ENCODE data around the gene RPRD1B. TPM values are rescaled to one million over a fixed set of nuclear protein-coding genes. Genes with fewer than 3 reads are reported as not detected.

The RPRD1B gene
- total and polyA plus RNA-seq, 3 experiments from 2014 or later: 5.2 to 39.1 (median 39.1) TPM

DNA sequence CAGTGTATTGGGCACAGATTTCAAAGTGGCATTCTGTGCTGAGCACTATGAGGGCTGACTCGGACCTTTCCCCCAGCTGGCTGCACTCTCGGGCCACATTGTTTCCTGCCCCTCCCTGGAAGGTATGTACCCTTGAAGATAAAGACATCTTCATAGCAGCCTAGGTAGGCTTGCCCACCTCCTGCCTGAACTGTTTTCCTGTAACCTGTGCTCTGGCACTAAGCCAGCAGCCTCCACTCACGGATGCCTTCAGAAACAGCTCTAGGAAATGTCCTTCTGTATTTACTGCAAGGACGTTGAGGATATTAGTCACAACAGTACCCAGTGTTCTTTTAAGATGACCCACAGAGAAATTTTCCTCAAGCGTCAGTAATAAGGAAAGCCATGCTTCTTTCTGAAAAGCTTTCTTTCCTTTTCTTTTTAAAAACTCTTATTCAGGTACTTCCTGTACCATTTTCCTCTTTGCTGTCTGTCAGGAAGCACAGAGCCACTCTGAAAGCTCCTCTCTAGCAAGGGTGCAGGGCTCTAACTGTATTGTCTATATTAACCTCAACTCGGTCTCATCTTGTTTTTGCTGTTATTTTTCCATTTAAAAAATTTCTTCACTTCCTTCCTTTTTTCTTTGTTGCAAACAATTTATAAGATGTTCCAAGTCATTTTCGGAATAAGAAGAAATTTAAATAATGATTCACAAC is 43.8 kb upstream of the RPRD1B start:
- Histone ChIP-seq H3K27me3 (ENCODE audit: insufficient read depth, low read length, poor library complexity, severe bottlenecking) (no peaks in the 10 kb centered on the region), H3K4me1 (ENCODE audit: insufficient read depth, low read length) (peaks cover 9% of the 10 kb centered on the region), H3K4me3 (ENCODE audit: low read length) (no peak overlapping the region), H3K9me3 (ENCODE audit: low read length) (no peaks in the 10 kb centered on the region), H3K27ac (ENCODE audit: low read depth, low read length) (no peak overlapping the region), H3K36me3 (ENCODE audit: insufficient read depth, low read length) (peaks cover 23% of the 10 kb centered on the region)
- no peak for DNase-seq
- peaks cover 14 to 85% (median 30%) of the 10 kb centered on the region in 3 donors for H3K36me3 Mint-ChIP-seq
- CTCF ChIA-PET: interaction anchor here (0.9 kb wide), 1 partner anchor 9 kb away, joined by 3 read pairs; no protein-coding TSS in a partner anchor
- H3K4me3 Mint-ChIP-seq: no peak overlapping the region
- H3K27me3 Mint-ChIP-seq: no peaks in the 10 kb centered on the region
- peaks cover 23 to 24% (median 24%) of the 10 kb centered on the region in 3 donors for H3K4me1 Mint-ChIP-seq
- POLR2A ChIA-PET: no interaction called here
- no peaks in the 10 kb centered on the region for H3K9me3 Mint-ChIP-seq
- H3K27ac Mint-ChIP-seq: peak overlapping the region in 7 of 8 donors; percentile 3 to 92 (median 79)

DNA sequence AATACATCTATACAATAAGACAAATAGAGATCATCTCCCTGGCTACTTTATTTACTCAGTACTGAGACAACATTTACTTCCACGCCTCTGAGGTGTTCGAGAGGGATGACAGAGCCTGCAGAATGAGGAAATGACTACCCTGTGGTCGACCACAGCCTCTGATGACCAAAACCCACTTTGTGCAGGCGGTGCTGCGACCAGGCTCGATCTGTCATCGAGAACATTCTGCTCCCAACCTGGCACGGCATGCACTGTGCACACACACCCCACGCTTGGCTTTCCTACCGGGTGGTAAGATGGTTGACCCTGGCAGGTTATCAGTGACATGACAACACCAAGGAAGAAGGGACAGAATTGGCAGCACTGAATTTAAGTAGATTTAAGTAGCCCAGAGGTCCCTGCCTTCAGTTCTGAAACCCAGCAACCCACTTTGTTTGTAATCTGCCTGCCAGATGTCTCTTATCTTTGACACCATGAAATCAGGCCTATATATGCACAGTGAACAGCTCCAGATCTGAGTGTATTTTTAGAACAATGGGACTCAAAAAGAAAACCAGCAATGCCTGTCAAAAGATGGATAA is 42.9 kb upstream of the RPRD1B start:
- peak overlapping the region in 5 of 7 donors; percentile 2 to 67 (median 29) for H3K4me3 Mint-ChIP-seq
- Histone ChIP-seq H3K36me3 (ENCODE audit: insufficient read depth, low read length) (peaks cover 32% of the 10 kb centered on the region), H3K27ac (ENCODE audit: low read depth, low read length) (peak overlapping the region; percentile 35), H3K4me1 (ENCODE audit: insufficient read depth, low read length) (peaks cover 9% of the 10 kb centered on the region), H3K9me3 (ENCODE audit: low read length) (no peaks in the 10 kb centered on the region), H3K27me3 (ENCODE audit: insufficient read depth, low read length, poor library complexity, severe bottlenecking) (no peaks in the 10 kb centered on the region), H3K4me3 (ENCODE audit: low read length) (no peak overlapping the region)
- ChIA-PET CTCF (no interaction called here), POLR2A (no interaction called here)
- H3K27me3 Mint-ChIP-seq: no peaks in the 10 kb centered on the region
- peaks cover 17 to 89% (median 34%) of the 10 kb centered on the region in 3 donors for H3K36me3 Mint-ChIP-seq
- H3K9me3 Mint-ChIP-seq: no peaks in the 10 kb centered on the region
- peak in 4 of 5 donors; percentile 3 to 69 (median 38) for DNase-seq
- peaks cover 23 to 24% (median 24%) of the 10 kb centered on the region in 3 donors for H3K4me1 Mint-ChIP-seq
- peak overlapping the region; percentile 74 to 94 (median 83) for H3K27ac Mint-ChIP-seq

DNA sequence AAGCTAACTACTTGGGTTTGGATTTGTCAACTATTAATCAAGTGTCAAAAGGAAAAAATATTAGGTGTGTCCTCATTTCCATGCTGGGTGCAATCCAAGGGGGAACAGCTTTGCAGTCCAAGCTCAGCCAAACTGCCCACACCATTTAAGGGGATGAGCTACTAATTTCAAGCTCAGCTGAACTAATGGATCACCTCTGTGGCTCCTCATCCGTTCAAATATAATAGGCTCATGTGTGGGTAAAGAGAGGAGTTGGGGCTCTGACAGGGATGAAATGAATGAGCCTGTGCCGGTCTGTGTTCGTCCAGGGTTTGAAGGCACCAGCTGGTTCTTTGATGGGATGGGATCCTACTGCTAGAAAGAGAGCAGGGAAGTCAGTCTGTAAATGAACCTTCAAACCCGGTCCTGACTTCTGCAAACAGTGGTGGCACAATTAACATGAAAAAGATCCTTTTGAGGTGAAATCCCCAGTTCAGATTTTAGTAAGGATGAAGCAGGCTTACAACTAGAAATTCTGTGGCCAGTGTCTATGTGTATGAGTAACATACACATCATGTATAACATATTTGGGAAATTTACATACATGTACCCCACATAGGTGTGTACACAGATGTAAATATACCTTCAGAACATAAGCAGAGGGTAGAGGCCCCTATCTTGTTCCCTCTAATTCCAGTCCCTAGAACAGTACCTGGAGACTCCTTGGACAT is 42.2 kb upstream of the RPRD1B start:
- CTCF ChIA-PET: no interaction called here
- peaks cover 22 to 89% (median 33%) of the 10 kb centered on the region in 3 donors for H3K36me3 Mint-ChIP-seq
- H3K4me3 ChIP-seq (ENCODE audit: low read length): no peak overlapping the region
- no peak overlapping the region for H3K4me3 Mint-ChIP-seq
- no peaks in the 10 kb centered on the region for H3K9me3 Mint-ChIP-seq
- no peaks in the 10 kb centered on the region for H3K27me3 Mint-ChIP-seq
- peak overlapping the region; percentile 74 to 94 (median 83) for H3K27ac Mint-ChIP-seq
- no peaks in the 10 kb centered on the region for H3K27me3 ChIP-seq (ENCODE audit: insufficient read depth, low read length, poor library complexity, severe bottlenecking)
- peak overlapping the region; percentile 35 for H3K27ac ChIP-seq (ENCODE audit: low read depth, low read length)
- peaks cover 23 to 24% (median 24%) of the 10 kb centered on the region in 3 donors for H3K4me1 Mint-ChIP-seq
- no peak for DNase-seq
- peaks cover 9% of the 10 kb centered on the region for H3K4me1 ChIP-seq (ENCODE audit: insufficient read depth, low read length)
- H3K9me3 ChIP-seq (ENCODE audit: low read length): no peaks in the 10 kb centered on the region
- H3K36me3 ChIP-seq (ENCODE audit: insufficient read depth, low read length): peaks cover 38% of the 10 kb centered on the region
- POLR2A ChIA-PET: no interaction called here

DNA sequence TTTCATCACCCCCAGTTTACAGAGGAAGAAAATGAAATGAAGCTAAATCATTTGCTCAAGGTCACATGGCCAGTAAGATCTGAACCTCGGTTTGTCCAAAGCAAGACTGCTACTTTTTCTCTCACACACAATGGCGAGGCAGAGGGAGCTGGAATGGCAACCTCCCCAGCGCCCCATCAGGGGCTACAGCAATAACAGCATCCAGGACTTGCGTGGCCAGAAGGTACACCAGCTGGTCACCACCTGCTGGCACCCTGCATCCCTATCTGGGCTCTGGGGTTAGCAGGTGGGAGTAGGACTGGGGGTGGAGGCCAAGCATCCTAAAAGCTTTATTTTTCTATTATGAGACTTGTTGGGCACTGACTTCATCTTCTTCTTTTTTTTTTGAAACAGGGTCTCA is 41.6 kb upstream of the RPRD1B start:
- H3K36me3 ChIP-seq (ENCODE audit: insufficient read depth, low read length): peaks cover 37% of the 10 kb centered on the region
- no peaks in the 10 kb centered on the region for H3K27me3 Mint-ChIP-seq
- H3K4me3 Mint-ChIP-seq: no peak overlapping the region
- H3K4me1 ChIP-seq (ENCODE audit: insufficient read depth, low read length): peaks cover 9% of the 10 kb centered on the region
- ChIA-PET CTCF (interaction anchor here (1.3 kb wide), 1 partner anchor 427 kb away, joined by 5 read pairs; no protein-coding TSS in a partner anchor), POLR2A (no interaction called here)
- DNase-seq: no peak
- no peak overlapping the region for H3K4me3 ChIP-seq (ENCODE audit: low read length)
- no peak overlapping the region for H3K27ac ChIP-seq (ENCODE audit: low read depth, low read length)
- H3K27ac Mint-ChIP-seq: peak overlapping the region in 3 of 8 donors; percentile 51 to 92 (median 83)
- H3K27me3 ChIP-seq (ENCODE audit: insufficient read depth, low read length, poor library complexity, severe bottlenecking): no peaks in the 10 kb centered on the region
- peaks cover 25 to 90% (median 37%) of the 10 kb centered on the region in 3 donors for H3K36me3 Mint-ChIP-seq
- no peaks in the 10 kb centered on the region for H3K9me3 Mint-ChIP-seq
- H3K9me3 ChIP-seq (ENCODE audit: low read length): no peaks in the 10 kb centered on the region
- H3K4me1 Mint-ChIP-seq: peaks cover 23 to 24% (median 24%) of the 10 kb centered on the region in 3 donors

DNA sequence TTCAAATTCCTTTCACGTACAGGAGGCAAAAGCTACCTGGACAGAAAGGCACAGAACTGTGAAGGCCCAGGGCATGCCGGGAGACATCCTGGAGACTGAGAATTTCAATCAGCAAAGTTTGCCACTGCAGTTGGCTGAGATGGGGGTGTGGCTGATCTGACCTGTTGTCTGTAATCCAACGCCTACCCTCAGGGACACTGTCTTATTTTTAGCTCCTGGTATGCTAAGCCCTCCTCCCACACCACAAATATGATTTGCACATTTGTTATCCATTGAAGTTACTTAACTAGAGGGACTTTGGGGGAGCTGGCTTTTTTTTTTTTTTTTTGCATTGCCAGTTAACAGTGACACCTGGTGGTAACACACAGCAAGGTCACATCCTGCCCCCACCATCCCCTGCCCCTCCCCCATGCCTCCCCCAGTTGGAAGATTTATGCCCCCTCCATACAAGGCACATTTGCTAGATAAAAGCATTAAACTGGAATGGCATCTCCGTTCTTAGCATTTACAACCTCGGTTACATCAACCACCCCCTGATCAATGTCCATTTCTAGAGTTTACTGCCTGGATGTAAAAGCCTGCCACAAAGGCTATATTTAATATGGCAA is 40.6 kb upstream of the RPRD1B start:
- Histone ChIP-seq H3K27me3 (ENCODE audit: insufficient read depth, low read length, poor library complexity, severe bottlenecking) (no peaks in the 10 kb centered on the region), H3K27ac (ENCODE audit: low read depth, low read length) (no peak overlapping the region), H3K36me3 (ENCODE audit: insufficient read depth, low read length) (peaks cover 34% of the 10 kb centered on the region), H3K4me3 (ENCODE audit: low read length) (no peak overlapping the region), H3K9me3 (ENCODE audit: low read length) (no peaks in the 10 kb centered on the region), H3K4me1 (ENCODE audit: insufficient read depth, low read length) (peaks cover 9% of the 10 kb centered on the region)
- ChIA-PET CTCF (interaction anchor here (0.7 to 1.3 kb wide), 2 partner anchors 362 to 428 kb away, joined by 4 to 5 read pairs; no protein-coding TSS in a partner anchor), POLR2A (no interaction called here)
- H3K9me3 Mint-ChIP-seq: no peaks in the 10 kb centered on the region
- H3K27me3 Mint-ChIP-seq: no peaks in the 10 kb centered on the region
- peaks cover 23 to 24% (median 24%) of the 10 kb centered on the region in 3 donors for H3K4me1 Mint-ChIP-seq
- peak in 2 of 5 donors; percentile 4 to 11 for DNase-seq
- no peak overlapping the region for H3K4me3 Mint-ChIP-seq
- peak overlapping the region in 4 of 8 donors; percentile 45 to 90 (median 56) for H3K27ac Mint-ChIP-seq
- H3K36me3 Mint-ChIP-seq: peaks cover 25 to 90% (median 43%) of the 10 kb centered on the region in 3 donors

DNA sequence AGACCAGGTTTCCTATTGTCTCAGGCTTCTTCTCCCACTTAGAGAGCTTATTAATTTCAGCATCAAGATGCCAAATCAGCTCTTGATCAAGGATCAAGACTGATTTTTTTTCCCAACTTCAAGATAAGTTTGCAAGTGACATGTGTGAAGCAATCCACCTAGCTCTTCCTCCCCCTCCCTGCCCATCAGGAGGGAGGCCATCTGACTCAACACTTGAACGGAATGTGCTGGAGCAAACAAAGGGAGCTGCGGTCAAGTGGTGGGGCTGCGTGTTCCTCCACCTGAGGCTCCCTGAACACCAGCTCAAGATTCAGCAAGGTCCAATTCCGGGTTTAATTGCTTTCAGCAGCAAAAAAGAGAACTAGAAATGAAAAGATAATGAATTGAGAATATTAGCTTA is 39.0 kb upstream of the RPRD1B start:
- Histone ChIP-seq H3K27ac (ENCODE audit: low read depth, low read length) (no peak overlapping the region), H3K4me3 (ENCODE audit: low read length) (no peak overlapping the region), H3K4me1 (ENCODE audit: insufficient read depth, low read length) (peaks cover 9% of the 10 kb centered on the region), H3K27me3 (ENCODE audit: insufficient read depth, low read length, poor library complexity, severe bottlenecking) (no peaks in the 10 kb centered on the region), H3K36me3 (ENCODE audit: insufficient read depth, low read length) (peaks cover 45% of the 10 kb centered on the region), H3K9me3 (ENCODE audit: low read length) (no peaks in the 10 kb centered on the region)
- no peak for DNase-seq
- H3K27ac Mint-ChIP-seq: peak overlapping the region in 2 of 8 donors; percentile 13 to 43
- H3K4me3 Mint-ChIP-seq: no peak overlapping the region
- H3K4me1 Mint-ChIP-seq: peaks cover 23% of the 10 kb centered on the region in 3 donors
- no peaks in the 10 kb centered on the region for H3K27me3 Mint-ChIP-seq
- no peaks in the 10 kb centered on the region for H3K9me3 Mint-ChIP-seq
- ChIA-PET POLR2A (no interaction called here), CTCF (no interaction called here)
- peaks cover 24 to 90% (median 39%) of the 10 kb centered on the region in 3 donors for H3K36me3 Mint-ChIP-seq

DNA sequence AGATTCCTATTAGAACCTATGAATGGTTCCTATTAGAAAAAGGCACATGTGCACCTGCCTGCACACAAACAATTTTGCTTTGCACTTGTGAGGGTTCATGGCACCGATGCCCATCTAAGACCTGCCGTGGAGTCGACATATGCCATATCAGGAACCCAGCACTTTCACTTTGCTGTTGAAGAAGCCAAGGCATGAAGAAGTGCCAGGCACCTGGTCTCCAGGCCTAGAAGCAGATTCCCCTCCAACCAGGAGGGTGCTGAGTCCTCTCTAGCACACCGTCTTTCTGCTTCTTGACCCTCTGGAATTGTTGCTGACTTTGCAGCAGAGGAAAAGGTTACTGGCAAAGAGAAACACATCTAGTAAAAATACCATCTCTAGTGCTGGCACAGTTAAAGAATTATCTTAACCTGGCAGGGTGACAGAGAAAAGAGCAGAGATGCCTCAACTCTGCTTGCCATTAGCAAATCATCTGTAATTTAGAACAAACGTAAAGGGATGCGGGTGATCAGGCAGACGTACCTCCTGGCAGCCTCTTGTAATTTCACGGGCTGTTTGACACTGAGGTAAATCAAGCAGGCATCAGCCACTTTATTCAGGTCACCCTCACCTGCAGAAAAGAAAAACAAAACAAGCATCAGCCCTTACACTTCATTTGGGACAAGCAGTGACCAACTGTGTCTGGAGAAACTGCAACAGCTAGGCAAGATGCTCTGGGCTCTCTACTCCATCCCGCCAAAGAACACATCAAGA is 37.5 kb upstream of the RPRD1B start:
- ChIA-PET POLR2A (no interaction called here), CTCF (interaction anchor here (0.6 to 0.9 kb wide), 2 partner anchors 12 to 801 kb away, joined by 3 read pairs; no protein-coding TSS in a partner anchor)
- H3K4me1 Mint-ChIP-seq: peaks cover 8 to 9% (median 8%) of the 10 kb centered on the region in 3 donors
- Histone ChIP-seq H3K9me3 (ENCODE audit: low read length) (no peaks in the 10 kb centered on the region), H3K36me3 (ENCODE audit: insufficient read depth, low read length) (peaks cover 53% of the 10 kb centered on the region), H3K4me3 (ENCODE audit: low read length) (no peak overlapping the region), H3K27me3 (ENCODE audit: insufficient read depth, low read length, poor library complexity, severe bottlenecking) (no peaks in the 10 kb centered on the region), H3K4me1 (ENCODE audit: insufficient read depth, low read length) (peaks cover 3% of the 10 kb centered on the region), H3K27ac (ENCODE audit: low read depth, low read length) (no peak overlapping the region)
- H3K36me3 Mint-ChIP-seq: peaks cover 27 to 90% (median 43%) of the 10 kb centered on the region in 3 donors
- H3K4me3 Mint-ChIP-seq: no peak overlapping the region
- H3K9me3 Mint-ChIP-seq: no peaks in the 10 kb centered on the region
- DNase-seq: no peak
- no peaks in the 10 kb centered on the region for H3K27me3 Mint-ChIP-seq
- peak overlapping the region in 2 of 8 donors; percentile 14 to 35 for H3K27ac Mint-ChIP-seq
